HG03025 (cell line): ENCODE data around the gene ACP2.

Experiments
- ATAC-seq: cut with Tn5 transposase; IDR thresholded peaks from one replicate; pipeline ENCODE4 v1.9.1; 2021; ENCODE audit warnings: mild to moderate bottlenecking, moderate library complexity; ENCODE audit not compliant: unreplicated experiment, low FRiP score

Gene ACP2

GRCh38 chr11:47269002-47269828, 20.6 kb upstream of the ACP2 start:
- ATAC-seq = peak; percentile 47

GRCh38 chr11:47268448-47269001, 19.9 kb upstream of the ACP2 start:
- ATAC-seq = no peak

- ATAC-seq = no peak
Observed at GRCh38 chr11:47267876-47268275, 19.3 kb upstream of the ACP2 start.

- no peak for ATAC-seq
Observed at GRCh38 chr11:47264521-47264920, 15.9 kb upstream of the ACP2 start.

DNA sequence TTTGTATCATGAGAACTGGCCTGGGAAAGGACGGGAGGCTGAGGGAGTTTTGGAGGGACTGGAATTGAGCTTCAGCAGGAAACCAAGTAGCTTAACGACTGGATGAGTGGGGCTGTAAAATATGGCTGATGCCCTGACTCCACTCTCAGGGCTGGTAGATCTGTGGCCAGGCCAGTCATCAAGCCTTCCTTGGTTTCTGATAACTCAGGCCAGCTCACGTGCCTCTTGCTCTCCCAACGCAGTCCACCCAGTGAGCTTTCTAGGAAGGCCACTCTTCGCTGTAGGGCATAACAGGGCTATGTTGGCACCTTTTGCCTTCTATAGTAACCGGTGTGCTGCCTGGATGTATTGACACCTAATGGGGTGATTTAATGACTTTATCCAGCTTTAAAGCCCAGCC, 15.5 kb upstream of the ACP2 start:
- no peak for ATAC-seq

DNA sequence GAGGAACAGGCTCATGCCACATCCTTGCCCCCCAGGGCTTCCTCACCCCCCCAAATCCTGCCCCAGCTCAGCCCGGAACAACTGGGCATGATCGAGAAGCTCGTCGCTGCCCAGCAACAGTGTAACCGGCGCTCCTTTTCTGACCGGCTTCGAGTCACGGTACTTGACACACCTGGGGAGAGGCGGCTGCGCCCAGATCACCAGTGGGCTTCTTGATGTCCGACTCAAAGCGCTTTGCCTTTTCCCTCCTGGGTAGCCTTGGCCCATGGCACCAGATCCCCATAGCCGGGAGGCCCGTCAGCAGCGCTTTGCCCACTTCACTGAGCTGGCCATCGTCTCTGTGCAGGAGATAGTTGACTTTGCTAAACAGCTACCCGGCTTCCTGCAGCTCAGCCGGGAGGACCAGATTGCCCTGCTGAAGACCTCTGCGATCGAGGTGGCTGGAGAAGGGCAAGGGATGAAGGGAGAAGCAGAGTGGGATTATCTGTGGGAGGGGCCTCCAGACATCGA, 12.7 kb upstream of the ACP2 start:
- no peak for ATAC-seq

GRCh38 chr11:47260366-47260765, 11.8 kb upstream of the ACP2 start:
- no peak for ATAC-seq

DNA sequence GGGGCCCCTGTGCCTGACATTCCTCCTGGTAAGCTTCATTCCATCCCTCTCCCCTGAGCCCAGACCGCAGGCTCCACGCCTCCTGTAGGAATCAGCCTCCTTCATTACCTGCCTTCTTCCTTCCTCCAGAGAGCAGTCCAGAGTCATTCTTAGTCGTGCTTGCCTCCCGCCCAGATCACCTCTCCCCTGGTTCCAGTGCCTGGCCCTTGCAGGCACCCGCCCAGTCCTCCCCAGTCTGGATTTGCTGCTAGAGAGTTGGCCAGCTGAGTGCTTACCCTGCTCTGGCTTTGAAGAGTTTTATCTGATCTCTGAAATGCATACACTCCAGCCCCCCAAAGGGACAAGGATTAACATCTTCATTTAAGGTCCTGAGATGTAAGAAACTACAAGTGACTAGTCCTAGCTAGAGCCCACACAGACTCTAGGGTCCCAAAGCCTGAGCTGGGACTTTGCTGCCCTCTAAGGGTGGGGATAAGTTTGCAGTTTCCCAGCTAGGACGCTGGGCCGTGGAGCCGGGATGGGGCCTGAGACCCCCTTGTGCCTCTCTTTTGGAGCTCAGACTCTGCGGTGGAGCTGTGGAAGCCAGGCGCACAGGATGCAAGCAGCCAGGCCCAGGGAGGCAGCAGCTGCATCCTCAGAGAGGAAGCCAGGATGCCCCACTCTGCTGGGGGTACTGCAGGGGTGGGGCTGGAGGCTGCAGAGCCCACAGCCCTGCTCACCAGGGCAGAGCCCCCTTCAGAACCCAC, 10.8 kb upstream of the ACP2 start:
- ATAC-seq = no peak

- no peak for ATAC-seq
Observed at GRCh38 chr11:47258317-47258902, 9.8 kb upstream of the ACP2 start.

GRCh38 chr11:47257517-47258316, 9.1 kb upstream of the ACP2 start, which contains the start of gene NR1H3:
Gene NR1H3, plus strand, starts transcription at chr11:47257996. Its CDS starts 1,221 bp downstream, at chr11:47259217.
- ATAC-seq = no peak

DNA sequence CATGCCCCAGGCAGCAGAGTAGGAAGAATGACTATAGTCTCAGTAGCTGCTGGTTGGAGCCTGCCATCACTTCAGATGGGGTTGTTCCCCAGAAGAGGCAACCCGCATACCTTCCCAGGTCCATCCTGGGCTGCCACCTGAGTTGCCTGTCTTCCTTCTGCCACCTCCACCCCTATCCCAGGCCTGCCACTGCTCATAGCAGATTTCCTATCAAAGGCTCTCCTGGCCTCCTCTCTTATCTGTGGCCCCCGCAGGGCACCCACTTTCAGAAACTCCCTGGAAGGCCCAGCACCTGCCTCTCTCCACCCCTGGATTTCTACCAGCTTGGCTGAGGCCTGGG, 8.5 kb upstream of the ACP2 start:
- ATAC-seq = no peak

GRCh38 chr11:47256374-47256773, 7.8 kb upstream of the ACP2 start:
- no peak for ATAC-seq

- ATAC-seq = no peak
Observed at GRCh38 chr11:47254386-47254785, 5.8 kb upstream of the ACP2 start.

- ATAC-seq = no peak
Observed at GRCh38 chr11:47253660-47254059, 5.0 kb upstream of the ACP2 start.

DNA sequence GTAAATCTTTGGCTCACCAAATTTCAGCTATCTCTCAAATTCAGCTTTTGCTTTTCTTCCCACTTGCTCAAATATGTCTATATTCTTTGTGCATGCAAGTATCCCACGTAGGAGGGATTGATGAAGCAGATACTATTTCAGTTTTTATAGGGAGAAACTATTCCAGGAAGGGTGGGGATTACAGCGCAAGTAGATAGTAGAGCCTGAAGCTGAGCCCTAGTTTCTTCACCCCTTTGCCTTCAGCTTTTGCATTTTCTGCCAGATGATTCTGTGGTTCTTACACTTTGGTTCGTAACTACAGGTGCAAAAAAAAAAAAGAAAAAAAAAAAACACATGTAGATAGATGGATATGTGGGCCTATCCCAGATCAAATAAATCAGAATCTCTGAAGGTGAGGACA, 3.1 kb upstream of the ACP2 start:
- ATAC-seq = no peak

DNA sequence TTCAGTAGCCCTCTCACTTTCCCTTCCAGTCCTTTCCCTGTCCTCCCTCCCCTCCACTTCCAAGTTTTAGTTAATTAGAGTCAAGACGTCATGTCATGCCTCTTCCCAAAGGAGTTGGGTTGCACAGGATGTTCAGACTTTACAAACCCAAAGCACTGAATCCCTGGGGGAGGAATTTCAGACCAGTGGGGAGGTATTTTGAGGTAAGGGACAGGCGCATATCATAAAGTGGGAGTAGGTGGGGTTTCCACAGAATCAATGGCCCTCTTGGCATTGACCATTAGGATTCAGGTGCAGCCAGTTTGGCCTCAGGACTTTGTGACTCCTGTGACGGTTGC, 733 bp upstream of the ACP2 start:
- no peak for ATAC-seq

DNA sequence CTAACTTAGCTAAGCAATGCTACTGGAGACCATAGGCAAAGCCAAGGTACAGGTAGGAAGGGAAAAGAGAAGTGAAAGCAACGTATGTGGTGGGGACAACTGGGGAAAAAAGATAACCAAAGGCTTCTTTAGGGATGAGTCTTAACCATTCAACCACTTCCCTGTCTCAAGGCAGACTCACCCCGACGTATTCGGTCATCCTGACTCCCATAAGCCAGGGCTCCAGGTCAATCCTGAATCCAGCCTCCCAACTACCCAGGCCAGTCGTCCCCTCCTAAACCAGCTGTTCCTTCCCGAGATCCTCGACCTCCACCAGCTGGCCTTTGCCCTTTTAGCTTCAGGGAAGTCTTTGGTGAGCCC, 330 bp downstream of the ACP2 start:
- ATAC-seq = peak; percentile 36

DNA sequence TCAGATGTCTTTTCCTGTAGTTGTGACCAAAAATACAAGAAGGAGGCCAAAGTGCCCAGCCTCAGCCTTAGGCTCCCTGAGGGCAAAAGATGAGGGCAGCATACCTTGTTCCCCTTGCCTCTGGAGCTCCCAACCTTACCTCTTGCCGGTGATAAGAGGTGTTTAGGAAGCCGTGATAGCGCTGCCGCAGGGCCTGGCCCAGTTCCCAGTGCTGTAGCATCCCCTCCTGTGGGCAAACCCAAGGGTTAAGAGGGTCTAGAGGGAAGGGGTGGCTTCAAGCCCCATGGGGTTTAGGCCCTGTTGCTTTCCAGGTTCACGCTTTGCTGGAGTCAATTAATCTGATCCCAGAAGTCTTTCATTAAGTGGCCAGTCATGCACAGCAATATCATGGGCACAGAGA, 1.1 kb downstream of the ACP2 start:
- ATAC-seq = no peak

GRCh38 chr11:47245611-47246357, 2.8 kb downstream of the ACP2 start:
- no peak for ATAC-seq
